ENCODE results near the gene COPS6. TPM values are rescaled to one million over a fixed set of nuclear protein-coding genes. Genes with fewer than 3 reads are reported as not detected.

Gene COPS6
- total and polyA plus RNA-seq, 2 of the 4 experiments (the other 2 are of a cell fraction), result 185 to 325 TPM

- intact Hi-C loops (cut with micrococcal nuclease), result no loop called here
- peak overlapping the region; percentile 97 for H2BK5ac ChIP-seq (ENCODE audit: low read depth, low read length, poor library complexity, severe bottlenecking)
- no peak; the same call in none of the 2 replicates for ATAC-seq (ENCODE audit: low read depth)
- H3K56ac ChIP-seq (ENCODE audit: extremely low read depth, insufficient read depth, low read length), result peak overlapping the region; percentile 95
- H3K4me3 ChIP-seq (ENCODE audit: insufficient read depth, low read depth, low read length), result peak overlapping the region; percentile 97
- H3K36me3 ChIP-seq (ENCODE audit: control insufficient read depth, insufficient read depth, low read length), result peaks cover 29% of the 10 kb centered on the region
- POLR2A ChIA-PET (ENCODE audit: unreplicated experiment), result no interaction called here
- dilution Hi-C loops (cut with HindIII; ENCODE audit: low sequenced_read_pairs, unreplicated experiment), result no loop called here
- peak overlapping the region; percentile 99 for H2BK120ac ChIP-seq (ENCODE audit: low read depth, low read length)
- peak overlapping the region; percentile 98 for H2AK9ac ChIP-seq (replicated peaks; ENCODE audit: low read depth, low read length, poor library complexity)
- peaks cover 18% of the 10 kb centered on the region for H3K4me1 ChIP-seq (ENCODE audit: control insufficient read depth, insufficient read depth, low read length)
- peak overlapping the region; percentile 96 for H4K91ac ChIP-seq (ENCODE audit: insufficient read depth, low read depth, low read length)
- TF ChIP-seq MAFK (IDR thresholded peaks at IDR 0.05; ENCODE audit: low read depth, low read length), result no peak
- no peaks in the 10 kb centered on the region for H3K9me3 ChIP-seq (ENCODE audit: control insufficient read depth, insufficient read depth, low read length)
- H2AK5ac ChIP-seq (ENCODE audit: low read depth, low read length), result peak overlapping the region; percentile 98
- no TSS peak for BruUV-seq (replicated peaks)
- peaks cover 13% of the 10 kb centered on the region for H3K9me1 ChIP-seq (ENCODE audit: insufficient read depth, low read length)
- no peak for DNase-seq
- CTCF ChIA-PET, result no interaction called here
- peak overlapping the region; percentile 100 for H2BK20ac ChIP-seq (ENCODE audit: low read depth, low read length)
- peak overlapping the region; percentile 94 for H3K9ac ChIP-seq (ENCODE audit: low read depth, low read length)
- no peaks in the 10 kb centered on the region for H3K27me3 ChIP-seq (ENCODE audit: control insufficient read depth, insufficient read depth, low read length)
- peaks cover 22 to 46% of the 10 kb centered on the region in 2 experiments for H3K79me1 ChIP-seq (ENCODE audit: low read depth in 1 of 2, low read length in 2 of 2)
- peaks cover 15% of the 10 kb centered on the region; the same call in 1 of the 2 replicates for H4K20me1 ChIP-seq (ENCODE audit: insufficient read depth, low read length)
- peak overlapping the region; percentile 85 for H3K4me2 ChIP-seq (ENCODE audit: low read depth, low read length)
- peak overlapping the region; percentile 100 for H3K27ac ChIP-seq (ENCODE audit: insufficient read depth, low read length)
- peak overlapping the region; percentile 97 to 100 for H4K8ac ChIP-seq (ENCODE audit: low read depth in 2 of 2, low read length in 2 of 2)
- H3K4ac ChIP-seq (ENCODE audit: low read depth, low read length), result peak overlapping the region; percentile 95
- H3K14ac ChIP-seq (replicated peaks; ENCODE audit: low read depth, low read length), result peak overlapping the region; percentile 97
- peak overlapping the region; percentile 92 for H2AFZ ChIP-seq (replicated peaks; ENCODE audit: low read length, poor library complexity)
- peak overlapping the region; percentile 100 for H4K5ac ChIP-seq (ENCODE audit: low read depth, low read length)
- no CpG with 5 or more reads among the region's 11 CpGs for WGBS, 2 experiments (ENCODE audit: extremely low coverage in 2 of 2, insufficient read length in 1 of 2)
- peak overlapping the region; percentile 94 for H2BK15ac ChIP-seq (ENCODE audit: low read depth, low read length)
- peak overlapping the region; percentile 98 for H3K18ac ChIP-seq (ENCODE audit: low read depth, low read length)
- peak overlapping the region; percentile 99 for H3K23ac ChIP-seq (ENCODE audit: low read depth, low read length)
- in situ Hi-C loops (cut with MboI; ENCODE audit: low sequenced_read_pairs), result no loop called here
Observed at GRCh38 chr7:100088095-100088620, 611 bp upstream of the COPS6 start.
